Occipital lobe (tissue), 2 donors: ENCODE results near the gene ZNF697. TPM values are rescaled to one million over a fixed set of nuclear protein-coding genes. Genes with fewer than 3 reads are reported as not detected.
"Not testable (repeated sequence)": the region's sequence is repeated elsewhere in the genome, so short reads cannot be mapped to it uniquely, and the experiment has no call there.

Experiments used
- DNase-seq: peaks from one replicate; lab custom pipeline; 2025; lab: John Stamatoyannopoulos, UW
- total RNA-seq: library from RNA; depleted of rRNA; stranded (reverse); fragments of >200 nt; gene quantifications from one replicate; pipeline ENCODE4 v1.2.3, GENCODE V29; 2014

The ZNF697 gene
- total RNA-seq, 1 donor from 2014 or later: 31.8 TPM

GRCh38 chr1:119603241-119603640, 44.8 kb downstream of the ZNF697 start:
- not testable (repeated sequence) for DNase-seq

DNA sequence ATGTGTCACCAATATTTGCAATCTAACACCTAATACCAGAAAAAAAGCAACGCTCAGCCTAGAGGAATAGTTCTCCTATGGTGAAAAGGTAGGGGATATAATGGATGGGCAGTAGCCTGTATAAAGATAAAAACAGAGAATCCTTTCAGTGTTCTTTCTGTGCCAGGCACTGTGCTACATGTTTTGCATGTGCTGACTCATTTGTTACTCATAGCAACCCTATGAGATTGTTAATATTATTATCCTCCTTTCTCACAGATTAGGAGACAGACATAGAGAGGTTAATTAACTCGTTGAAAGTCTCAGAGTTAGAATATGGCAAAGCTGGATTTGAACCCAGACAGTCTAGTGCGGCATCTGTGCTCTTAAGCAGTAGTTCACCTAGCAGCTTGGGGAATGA, 45.3 kb downstream of the ZNF697 start:
- DNase-seq: not testable (repeated sequence)

DNA sequence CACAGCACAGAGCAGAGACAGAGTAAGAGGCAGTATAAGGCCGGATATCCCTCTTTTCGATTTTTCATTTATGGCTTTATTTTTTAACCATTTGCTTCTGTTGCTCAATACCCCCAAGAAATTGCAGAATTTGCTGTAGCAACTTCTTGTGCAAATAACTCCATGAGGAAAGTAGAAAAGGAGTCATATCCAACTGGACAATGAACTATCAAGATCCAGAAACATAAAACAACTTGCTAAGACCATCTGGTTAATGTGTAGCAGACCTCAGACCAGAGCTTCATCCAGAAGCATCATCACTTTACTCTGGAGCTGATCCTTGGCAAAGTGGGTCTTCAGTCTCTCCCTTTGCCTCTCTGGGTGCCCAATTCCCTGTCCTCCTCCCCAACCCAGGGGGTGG, 45.9 kb downstream of the ZNF697 start:
- DNase-seq: no peak

GRCh38 chr1:119600976-119601375, 47.1 kb downstream of the ZNF697 start:
- DNase-seq: no peak

- no peak for DNase-seq
Measured at GRCh38 chr1:119600561-119600960, 47.5 kb downstream of the ZNF697 start.

GRCh38 chr1:119595606-119596005, 52.5 kb downstream of the ZNF697 start:
- no peak for DNase-seq

DNA sequence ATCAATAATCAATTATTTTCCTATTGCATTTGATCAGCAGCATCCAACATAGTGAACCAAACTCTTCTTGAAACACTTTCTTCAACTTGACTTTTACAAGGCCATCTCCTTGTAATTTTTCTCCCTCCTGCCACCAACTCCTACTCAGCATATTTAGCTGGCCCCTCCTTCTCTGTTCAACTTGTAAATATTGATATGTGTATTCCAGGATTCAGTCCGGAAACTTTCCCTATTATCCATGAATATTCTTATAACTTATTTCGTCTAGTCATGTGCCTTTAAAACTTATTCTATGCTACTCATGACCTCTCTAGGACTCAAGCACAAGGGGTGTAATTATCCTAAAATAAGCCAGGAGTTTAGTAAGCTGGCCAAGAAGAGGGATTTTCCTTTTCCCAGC, 52.9 kb downstream of the ZNF697 start:
- no peak for DNase-seq

- no peak for DNase-seq
Measured at GRCh38 chr1:119594376-119594775, 53.7 kb downstream of the ZNF697 start.

DNA sequence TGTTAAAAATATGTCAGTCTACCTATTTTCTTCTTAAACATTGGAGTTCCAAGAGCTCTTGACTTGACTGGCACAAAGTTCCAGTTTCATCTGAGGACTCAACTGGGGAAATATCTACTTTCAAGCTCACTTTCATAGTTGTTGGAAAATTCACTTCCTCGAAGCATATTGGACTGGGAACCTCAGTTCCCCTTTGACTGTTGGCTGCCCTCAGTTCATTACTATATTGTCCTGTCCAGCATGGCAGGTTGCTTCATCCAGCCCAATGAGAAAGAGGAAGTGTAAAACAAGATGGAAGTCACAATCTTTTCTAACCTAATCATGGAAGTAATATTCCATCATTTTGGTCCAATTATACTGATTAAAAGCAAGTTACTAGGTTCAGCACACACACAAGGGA, 54.3 kb downstream of the ZNF697 start:
- DNase-seq: no peak

DNA sequence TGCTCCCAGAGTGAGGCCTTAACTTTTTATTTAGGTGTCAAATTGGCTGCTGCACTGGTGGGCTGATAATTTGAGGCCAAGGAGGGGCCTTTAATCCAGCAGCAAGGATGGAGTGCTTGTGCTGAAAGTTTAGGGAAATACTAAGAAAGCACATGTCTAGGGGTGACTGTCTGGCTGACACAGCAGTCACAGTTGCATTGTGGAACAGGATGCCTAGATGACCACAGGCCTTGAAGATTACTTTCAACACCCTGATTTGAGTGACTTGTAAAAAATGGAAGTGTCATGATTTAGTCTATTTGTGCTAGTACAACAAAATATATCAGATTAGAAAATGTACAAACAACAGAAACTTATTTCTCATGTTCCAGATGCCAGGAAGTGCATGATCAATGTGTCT, 57.7 kb downstream of the ZNF697 start:
- DNase-seq: no peak

DNA sequence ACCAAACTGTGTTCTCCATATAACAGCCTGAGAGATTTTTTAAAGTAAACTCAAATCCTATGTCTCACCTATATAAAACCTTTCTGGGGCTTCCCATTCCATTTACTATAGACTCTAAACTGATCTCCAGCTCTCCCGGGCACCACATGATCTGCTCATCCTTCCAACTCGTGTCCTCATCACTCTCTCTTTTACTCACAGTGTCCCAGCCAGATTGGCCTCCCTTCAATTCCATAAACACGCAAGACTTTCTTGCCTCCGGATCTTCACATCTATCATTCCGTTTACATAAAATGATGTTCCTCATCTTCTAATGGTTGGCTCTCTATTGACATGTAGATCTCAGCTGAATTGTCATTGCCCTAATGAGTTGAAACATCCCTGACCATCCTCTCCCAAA, 59.4 kb downstream of the ZNF697 start:
- no peak for DNase-seq

DNA sequence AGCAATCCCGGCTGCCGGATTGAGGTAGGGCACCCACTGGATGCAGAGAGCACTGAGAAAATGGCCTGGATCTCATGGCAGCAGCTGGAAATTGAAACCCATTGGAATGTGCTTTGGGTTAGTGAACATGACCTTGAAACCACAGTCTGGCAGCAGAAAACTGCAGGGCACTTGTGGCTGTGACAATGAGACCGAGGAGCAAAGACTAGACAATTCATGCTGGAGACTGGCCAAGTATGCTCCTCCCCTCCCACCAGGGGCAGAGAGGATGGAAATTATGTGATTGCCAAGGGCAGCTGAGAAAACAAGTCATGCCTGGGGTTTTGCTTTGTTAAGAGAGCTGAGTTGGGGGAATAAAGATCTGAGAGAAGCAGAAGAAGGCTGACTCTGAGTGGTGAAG, 60.7 kb downstream of the ZNF697 start:
- no peak for DNase-seq

- not testable (repeated sequence) for DNase-seq
Measured at GRCh38 chr1:119585801-119586200, 62.3 kb downstream of the ZNF697 start.

DNA sequence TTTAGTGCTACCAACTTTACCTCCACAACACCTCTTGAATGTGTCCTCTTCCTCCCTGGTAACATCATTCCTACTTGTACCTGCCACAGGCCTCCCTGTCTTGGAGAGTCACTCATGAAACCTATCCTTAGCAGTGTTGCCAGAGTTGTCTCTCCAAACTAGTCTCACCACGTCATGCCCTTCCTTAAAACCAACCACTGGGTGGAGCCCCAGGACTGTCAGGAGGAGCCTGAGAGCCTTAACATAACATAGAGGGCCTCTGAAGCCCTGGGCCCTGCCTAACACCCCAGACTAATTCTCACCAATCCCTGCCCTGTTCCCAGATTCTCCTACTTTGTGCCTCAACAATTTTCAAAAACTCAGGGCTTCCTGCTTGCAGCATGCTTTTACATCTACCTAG, 65.3 kb downstream of the ZNF697 start:
- DNase-seq: peak; percentile 23

DNA sequence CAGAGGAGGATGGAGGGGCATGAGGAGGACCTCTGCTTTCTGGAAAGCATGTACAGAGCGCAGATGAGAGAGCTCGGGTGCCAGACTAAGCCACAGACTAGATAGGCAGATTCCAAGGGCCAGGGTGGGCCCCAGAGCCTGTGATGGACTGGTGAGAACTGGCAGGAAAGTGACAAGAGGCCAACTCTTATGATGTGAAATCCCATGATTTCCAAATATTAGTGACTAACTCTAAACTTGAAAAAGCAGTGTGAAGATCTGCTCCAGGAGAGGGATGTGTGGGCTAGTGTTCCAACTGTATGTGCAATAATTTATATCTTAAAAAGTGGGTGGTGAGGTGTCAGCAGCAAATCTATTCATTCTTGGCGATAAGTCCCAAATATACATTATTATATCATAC, 67.0 kb downstream of the ZNF697 start:
- not testable (repeated sequence) for DNase-seq

- DNase-seq: no peak
Measured at GRCh38 chr1:119573886-119574285, 74.2 kb downstream of the ZNF697 start.

DNA sequence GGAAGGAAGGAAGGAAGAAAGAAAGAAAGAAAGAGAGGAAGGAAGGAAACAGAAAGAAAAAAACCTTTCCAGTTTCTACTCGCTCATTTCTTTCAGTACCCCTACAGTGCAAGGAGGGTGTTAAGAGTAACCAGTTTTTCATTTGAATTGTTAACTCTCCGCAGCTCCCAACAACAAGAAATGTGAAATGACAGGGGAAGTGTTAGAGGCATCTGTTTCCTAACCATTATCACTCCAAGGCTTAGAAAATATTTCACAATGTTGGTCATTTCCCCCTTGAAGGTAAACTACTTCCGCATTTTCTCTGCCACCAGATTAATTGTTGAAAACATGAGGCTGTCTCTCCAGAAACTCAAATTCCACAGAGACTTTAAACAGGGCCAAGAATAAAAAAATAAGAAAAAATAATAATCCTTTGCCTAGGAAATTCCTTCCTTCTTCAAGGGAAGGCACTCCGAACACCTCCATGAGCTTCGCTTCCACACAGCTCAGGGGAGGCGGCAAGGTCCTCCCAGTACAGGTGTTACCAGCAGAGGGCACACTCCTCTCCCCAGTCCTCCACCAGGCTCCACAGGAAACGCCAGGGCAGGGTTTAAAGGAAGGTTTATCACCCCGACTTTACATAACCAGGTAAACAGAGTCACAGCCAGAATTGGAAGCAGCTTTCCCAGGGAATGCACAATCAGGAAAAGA, 78.0 kb downstream of the ZNF697 start:
- DNase-seq: not testable (repeated sequence)

Other genes with a start within 250 kb of the ZNF697 start
- not detected for gene HSD3B2, start 233.1 kb downstream of the ZNF697 start, total RNA-seq
- gene HSD3B1, start 141.1 kb downstream of the ZNF697 start, total RNA-seq: not detected
- 19.0 TPM for gene PHGDH, start 63.7 kb upstream of the ZNF697 start, total RNA-seq
- not detected for gene HMGCS2, start 120.6 kb upstream of the ZNF697 start, total RNA-seq
- gene REG4, start 163.2 kb upstream of the ZNF697 start, total RNA-seq: not detected
- not detected for gene ADAM30, start 248.2 kb upstream of the ZNF697 start, total RNA-seq